Lower leg skin (tissue), 4 donors: Measurements from ENCODE around the gene MFSD11. TPM values are rescaled to one million over a fixed set of nuclear protein-coding genes. Genes with fewer than 3 reads are reported as not detected.

ENCODE experiments used
- DNase-seq, 2 donors: peaks; one replicate each; pipeline ENCODE4 v3.0.0-alpha.2; 2019; ENCODE audit warnings: low spot score in 2 of 2
- H3K4me3 ChIP-seq: fragments of 200-600 bp; sonication (generic); 2 replicates; pipeline ENCODE4 v1.5.1; 2017; ENCODE audit warnings: mild to moderate bottlenecking, low read depth; ENCODE audit not compliant: poor library complexity, severe bottlenecking
- CTCF ChIP-seq, 3 donors: fragments of 450-650 bp; IDR thresholded peaks; one replicate each; pipeline ENCODE4 v1.5.1; 2016; ENCODE audit warnings: antibody characterized with exemption in 3 of 3, mild to moderate bottlenecking in 3 of 3, moderate library complexity in 2 of 3
- POLR2A ChIP-seq, 2 donors: fragments of 450-650 bp; IDR thresholded peaks; one replicate each; pipeline ENCODE4 v1.6.1; 2016 to 2017; ENCODE audit warnings: antibody characterized with exemption in 2 of 2, mild to moderate bottlenecking in 1 of 2, moderate library complexity in 1 of 2
- WGBS, 2 donors: methylation state at CpG; one replicate each; pipeline ENCODE4 v1.1.5; 2018; 5-methylcytosine and 5-hydroxymethylcytosine counted together
- intact Hi-C: fragments of 100-400 bp; cut with DNase I; formaldehyde crosslinking; loops from one replicate; pipeline ENCODE4 v1.15.0; 2023; ENCODE audit warnings: low total_unique reads
- total RNA-seq, 4 donors: library from RNA; depleted of rRNA; stranded (reverse); fragments of >200 nt; gene quantifications; one replicate each; pipeline ENCODE4 v1.1.0, GENCODE V29; 2016

Gene MFSD11
- 10 to 100 TPM; 33.4 to 38.4 (median 33.8) TPM for total RNA-seq

GRCh38 chr17:76737676-76738467 lies at the start of gene MFSD11:
Gene MFSD11 (plus strand): TSS chr17:76738119. CDS start chr17:76738353, 234 bp downstream.
- peak; percentile 87 to 98 for DNase-seq
- TF ChIP-seq POLR2A (IDR thresholded peaks at IDR 0.05) (no peak), CTCF (IDR thresholded peaks at IDR 0.05) (no peak)
- 0 to 1% methylated on average over 28 to 47 of the region's 57 CpGs for WGBS, 2 donors
- H3K4me3 ChIP-seq, result peak within 1 kb of the TSS; percentile 87
- intact Hi-C loops, result no loop called here

- no peak for TF ChIP-seq POLR2A (IDR thresholded peaks at IDR 0.05)
- no peak for TF ChIP-seq CTCF (IDR thresholded peaks at IDR 0.05)
- H3K4me3 ChIP-seq, result no peak overlapping the region
- no peak for DNase-seq
- intact Hi-C loops, result no loop called here
- WGBS, 2 donors, result 65 to 72% methylated on average over 11 of the region's 11 CpGs
These were observed 49.7 kb upstream of the MFSD11 start for GRCh38 chr17:76688165-76688622.

GRCh38 chr17:76689859-76690258 lies 48.1 kb upstream of the MFSD11 start:
- no peak overlapping the region for H3K4me3 ChIP-seq
- WGBS, 2 donors, result 88 to 91% methylated on average over 11 of the region's 11 CpGs
- TF ChIP-seq POLR2A (IDR thresholded peaks at IDR 0.05) (no peak), CTCF (IDR thresholded peaks at IDR 0.05) (no peak)
- DNase-seq, result no peak
- intact Hi-C loops, result no loop called here

- H3K4me3 ChIP-seq, result no peak overlapping the region
- intact Hi-C loops, result no loop called here
- 85 to 86% methylated on average over 12 to 13 of the region's 13 CpGs for WGBS, 2 donors
- no peak for TF ChIP-seq CTCF (IDR thresholded peaks at IDR 0.05)
- TF ChIP-seq POLR2A (IDR thresholded peaks at IDR 0.05), result no peak
- no peak for DNase-seq
These were observed 47.2 kb upstream of the MFSD11 start for GRCh38 chr17:76690596-76691280.

- TF ChIP-seq POLR2A (IDR thresholded peaks at IDR 0.05), result no peak
- TF ChIP-seq CTCF (IDR thresholded peaks at IDR 0.05), result no peak
- H3K4me3 ChIP-seq, result no peak overlapping the region
- 92 to 95% methylated on average over 14 of the region's 14 CpGs for WGBS, 2 donors
- no peak for DNase-seq
- intact Hi-C loops, result no loop called here
These were observed 46.3 kb upstream of the MFSD11 start for GRCh38 chr17:76691379-76692191.
